ENCODE measurements around the gene COQ6. TPM values are rescaled to one million over a fixed set of nuclear protein-coding genes. Genes with fewer than 3 reads are reported as not detected.
"Not testable (repeated sequence)": the region's sequence is repeated elsewhere in the genome, so short reads cannot be mapped to it uniquely, and the experiment has no call there.

COQ6 gene
- total RNA-seq, result 20.2 and 28.8 TPM in 2 replicates

DNA sequence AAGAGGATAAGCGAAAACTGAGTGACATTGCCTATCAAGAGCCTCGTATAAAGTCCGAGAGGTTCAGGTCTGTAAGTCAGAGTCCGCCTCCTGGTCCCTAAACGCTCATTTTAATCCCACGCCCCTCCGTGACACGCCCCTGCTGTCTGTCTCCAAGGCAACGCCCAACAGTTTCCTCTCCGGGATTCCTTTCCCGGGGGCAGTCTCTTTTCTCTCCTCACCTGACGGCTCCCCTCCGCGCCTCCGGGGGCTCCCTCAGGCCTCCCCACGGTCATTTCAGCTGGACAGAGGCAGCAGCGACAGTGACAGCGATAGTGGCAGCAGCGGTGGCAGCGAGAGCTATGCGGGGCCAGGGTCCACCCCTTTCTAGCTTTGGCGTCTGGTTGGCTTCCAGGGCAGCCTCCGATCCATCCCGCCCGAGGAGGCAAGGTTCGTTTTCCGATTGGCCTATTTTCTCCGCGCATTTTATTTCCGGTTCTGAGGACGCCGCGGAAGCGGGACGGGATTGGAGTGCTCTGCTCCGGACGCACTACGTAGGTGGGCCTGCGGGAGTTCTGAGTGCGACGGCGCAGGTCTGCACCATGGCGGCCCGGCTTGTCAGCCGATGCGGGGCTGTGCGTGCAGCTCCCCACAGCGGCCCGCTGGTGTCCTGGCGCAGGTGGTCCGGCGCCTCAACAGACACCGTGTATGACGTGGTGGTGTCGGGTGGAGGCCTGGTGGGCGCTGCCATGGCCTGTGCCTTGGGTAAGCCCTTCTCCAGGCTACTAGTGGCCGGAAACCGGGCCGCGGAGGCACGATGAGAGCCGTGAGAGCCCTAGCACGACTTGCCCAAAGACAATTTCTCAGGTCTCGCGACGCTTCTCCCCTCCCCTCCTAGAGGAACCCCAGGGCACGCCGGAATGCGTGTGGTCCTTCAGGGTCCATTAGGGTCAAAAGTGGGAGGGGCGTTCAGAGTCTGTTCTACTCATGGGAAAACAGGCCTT, at the start of gene COQ6, which contains the start of gene FAM161B:
TSS of gene COQ6 (plus strand) at position 551 of the 983 bp plus-strand sequence. CDS start at position 582, 31 bp downstream.
TSS of gene FAM161B (minus strand) at position 343 of the 983 bp plus-strand sequence. CDS start at position 275, 68 bp downstream.
- DNase-seq, result peak; percentile 98

- DNase-seq, result no peak
Observed at GRCh38 chr14:73903028-73903427, 47.1 kb upstream of the COQ6 start.

- no peak for DNase-seq
Observed at GRCh38 chr14:73909681-73910080, 40.4 kb upstream of the COQ6 start.

GRCh38 chr14:73913256-73913655, 36.8 kb upstream of the COQ6 start:
- DNase-seq, result no peak

DNA sequence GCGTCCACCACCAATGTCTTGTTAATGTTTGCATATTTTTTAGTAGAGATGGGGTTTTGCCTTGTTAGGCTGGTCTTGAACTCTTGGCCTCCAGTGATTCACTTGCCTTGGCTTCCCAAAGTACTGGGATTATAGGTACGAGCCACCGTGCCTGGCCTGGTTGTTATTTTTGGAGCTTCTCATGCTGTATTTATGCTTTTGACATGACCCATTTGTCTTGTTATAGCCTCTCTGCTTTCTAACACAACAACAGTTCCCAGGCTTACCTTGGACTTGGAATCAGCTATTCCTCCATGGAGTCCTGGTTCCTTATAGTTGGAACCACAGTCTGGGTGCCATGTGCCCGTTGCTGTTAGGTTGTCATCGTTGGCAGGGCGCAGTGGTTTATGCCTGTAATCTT, 33.8 kb upstream of the COQ6 start:
- DNase-seq, result no peak

DNA sequence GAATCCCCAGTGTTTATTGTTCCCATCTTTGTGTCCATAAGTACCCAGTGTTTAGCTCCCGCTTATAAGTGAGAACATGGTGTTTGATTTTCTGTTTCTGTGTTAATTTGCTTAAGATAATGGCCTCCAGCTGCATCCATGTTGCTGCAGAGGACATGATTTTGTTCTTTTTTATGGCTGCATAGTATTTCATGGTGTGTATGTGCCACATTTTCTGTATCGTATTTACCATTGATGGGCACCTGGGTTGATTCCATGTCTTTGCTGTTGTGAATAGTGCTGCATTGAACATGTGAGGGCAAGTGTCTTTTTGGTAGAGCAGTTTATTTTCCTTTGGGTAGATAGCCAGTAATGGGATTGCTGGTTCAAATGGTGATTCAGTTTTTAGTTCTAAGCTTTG, 30.6 kb upstream of the COQ6 start:
- not testable (repeated sequence) for DNase-seq

- no peak for DNase-seq
Observed at GRCh38 chr14:73924337-73924736, 25.8 kb upstream of the COQ6 start.

DNA sequence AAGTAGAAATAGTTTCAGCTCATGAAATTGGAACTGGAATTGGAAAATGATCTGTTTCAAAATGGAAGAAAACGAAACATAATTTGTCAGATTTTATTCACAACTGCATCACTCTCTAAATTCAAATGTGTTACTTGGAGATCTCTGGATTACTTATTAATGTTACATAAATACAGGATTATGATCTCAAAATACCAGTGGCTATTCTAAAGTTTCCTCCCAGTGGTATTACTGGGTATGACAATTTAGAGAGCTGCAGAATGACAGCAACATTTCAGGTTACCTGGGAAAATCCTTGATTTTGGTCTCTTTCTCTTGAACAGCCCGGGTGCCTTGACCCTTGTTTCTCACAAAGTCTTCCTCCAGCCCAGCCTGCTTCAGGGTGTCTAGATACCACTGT, 14.4 kb upstream of the COQ6 start:
- peak; percentile 37 for DNase-seq

GRCh38 chr14:73936548-73936947, 13.6 kb upstream of the COQ6 start:
- DNase-seq, result no peak

DNA sequence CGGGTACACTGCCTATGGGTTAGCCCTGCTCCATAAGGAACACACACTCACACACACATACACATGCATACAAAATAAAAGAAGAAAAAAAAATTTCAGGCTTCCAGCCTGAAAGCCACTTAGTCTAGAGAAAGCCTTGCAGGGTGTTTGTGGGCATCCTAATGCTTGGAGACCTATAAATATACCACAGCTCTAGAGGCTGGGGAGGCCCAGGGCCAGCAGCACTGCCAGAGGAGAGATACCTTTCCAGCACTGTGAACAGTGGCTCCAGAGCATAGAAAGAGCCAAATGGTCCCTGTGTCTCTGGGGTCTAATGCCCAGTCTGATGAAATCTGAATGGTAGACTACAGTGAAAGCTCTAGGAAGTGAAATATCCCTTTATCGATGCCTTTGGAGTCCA, 13.1 kb upstream of the COQ6 start:
- DNase-seq, result no peak

GRCh38 chr14:73942180-73942579, 7.9 kb upstream of the COQ6 start:
- DNase-seq, result no peak

GRCh38 chr14:73943083-73943482, 7.0 kb upstream of the COQ6 start:
- DNase-seq, result no peak

DNA sequence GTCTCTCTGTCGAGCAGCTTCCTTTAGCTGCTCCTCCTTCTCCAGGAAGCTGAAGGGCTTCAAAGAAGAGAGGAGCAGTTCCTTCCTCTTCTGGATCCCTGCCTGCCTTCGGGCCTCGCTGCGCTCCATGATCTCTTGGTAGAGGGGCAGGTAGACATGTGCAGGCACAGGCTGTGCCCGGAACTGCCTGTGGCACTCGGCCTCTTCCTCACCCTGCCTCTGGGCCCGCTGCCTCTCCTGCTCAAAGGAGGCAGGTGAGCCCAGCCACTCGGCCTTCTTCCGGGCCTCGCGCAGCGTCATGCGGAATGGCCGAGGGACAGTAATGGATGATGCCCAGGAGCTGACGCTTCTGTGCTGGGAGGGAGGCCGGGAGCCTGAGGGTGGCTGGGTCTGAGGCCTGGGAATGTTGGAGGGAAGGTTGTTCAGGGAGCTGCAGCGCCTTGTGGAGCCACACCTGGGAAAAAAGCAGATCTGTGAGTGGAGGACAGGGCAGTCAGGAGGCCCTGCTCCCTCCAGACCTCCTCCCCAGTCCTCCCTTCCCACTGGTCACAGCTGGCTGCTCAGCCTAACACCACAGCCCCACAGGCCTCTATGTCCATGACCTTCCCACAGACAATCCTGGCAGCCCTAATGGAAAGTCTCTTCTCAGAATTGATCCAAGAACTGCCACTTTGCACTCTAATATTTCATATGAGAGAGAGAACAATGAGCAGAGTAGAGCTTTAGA, 5.5 kb upstream of the COQ6 start:
- DNase-seq, result no peak

DNA sequence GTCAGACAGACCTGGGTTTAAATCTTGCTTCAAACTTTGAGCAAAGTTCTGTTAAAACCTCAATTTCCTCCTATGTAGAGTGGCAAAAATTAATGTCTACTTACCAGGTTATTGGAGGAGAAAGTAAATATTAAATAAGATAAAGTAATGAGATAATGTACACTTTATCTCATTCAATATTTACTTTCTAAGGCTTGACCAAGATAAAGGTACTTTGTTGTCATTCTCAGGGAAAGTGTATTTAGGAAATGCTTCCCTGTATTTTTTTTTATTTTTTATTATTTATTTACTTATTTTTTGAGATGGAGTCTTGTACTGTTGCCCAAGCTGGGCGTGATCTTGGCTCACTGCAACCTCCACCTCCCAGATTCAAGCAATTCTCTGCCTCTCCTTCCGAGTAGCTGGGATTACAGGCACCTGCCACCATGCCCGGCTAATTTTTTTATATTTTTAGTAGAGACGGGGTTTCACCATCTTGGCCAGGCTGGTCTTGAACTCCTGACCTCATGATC, 4.9 kb upstream of the COQ6 start:
- DNase-seq, result no peak

DNA sequence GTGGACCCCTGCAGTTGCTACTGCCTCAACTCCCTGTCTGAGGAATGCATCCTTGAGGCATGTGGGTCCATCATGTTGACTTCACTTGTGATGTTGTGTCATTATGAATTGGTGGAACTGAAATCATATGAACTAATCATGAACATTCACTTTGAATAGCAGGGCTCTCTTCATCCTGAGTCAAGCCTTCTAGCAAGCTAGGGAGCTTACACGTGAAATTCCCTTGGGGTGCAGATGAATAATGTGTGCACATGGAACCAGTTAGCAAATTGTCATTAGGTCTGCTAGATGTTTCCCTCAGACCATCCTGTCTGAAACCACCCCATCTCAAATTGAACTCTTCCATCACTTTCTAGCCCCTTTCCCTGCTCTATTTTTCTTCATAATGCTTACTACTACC, 3.6 kb downstream of the COQ6 start:
- DNase-seq, result no peak

DNA sequence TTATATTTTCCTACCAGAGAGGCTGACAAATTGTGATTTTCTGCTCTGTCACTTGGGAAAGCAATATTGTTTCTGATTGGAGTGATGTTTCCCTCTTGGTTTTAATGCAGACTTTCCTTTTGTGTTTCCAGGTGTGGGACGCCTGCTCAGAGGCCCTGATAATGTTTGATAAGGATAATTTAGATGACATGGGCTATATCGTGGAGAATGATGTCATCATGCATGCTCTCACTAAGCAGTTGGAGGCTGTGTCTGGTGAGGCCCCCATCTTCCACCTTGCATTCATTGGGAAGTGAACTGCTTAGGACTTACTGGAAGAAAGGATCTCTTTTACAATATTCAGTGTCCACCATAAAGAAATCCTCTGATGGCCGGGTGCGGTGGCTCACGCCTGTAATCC, 5.6 kb downstream of the COQ6 start:
- DNase-seq, result no peak

- no peak for DNase-seq
Observed at GRCh38 chr14:73958591-73958990, 8.5 kb downstream of the COQ6 start.

DNA sequence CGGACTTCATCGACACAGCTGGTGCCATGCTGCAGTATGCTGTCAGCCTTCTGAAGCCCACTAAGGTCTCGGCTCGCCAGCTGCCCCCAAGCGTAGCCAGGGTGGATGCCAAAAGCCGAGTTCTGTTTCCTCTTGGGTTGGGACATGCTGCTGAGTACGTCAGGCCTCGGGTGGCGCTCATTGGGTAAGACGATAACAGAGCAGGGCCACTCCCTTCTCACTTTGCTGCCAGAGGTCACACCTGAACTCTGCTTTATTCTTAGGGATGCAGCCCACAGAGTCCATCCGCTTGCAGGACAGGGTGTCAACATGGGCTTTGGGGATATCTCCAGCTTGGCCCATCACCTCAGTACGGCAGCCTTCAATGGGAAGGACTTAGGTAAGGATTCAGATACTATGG, 11.1 kb downstream of the COQ6 start:
- no peak for DNase-seq

GRCh38 chr14:73965216-73965615, 15.1 kb downstream of the COQ6 start:
- no peak for DNase-seq

DNA sequence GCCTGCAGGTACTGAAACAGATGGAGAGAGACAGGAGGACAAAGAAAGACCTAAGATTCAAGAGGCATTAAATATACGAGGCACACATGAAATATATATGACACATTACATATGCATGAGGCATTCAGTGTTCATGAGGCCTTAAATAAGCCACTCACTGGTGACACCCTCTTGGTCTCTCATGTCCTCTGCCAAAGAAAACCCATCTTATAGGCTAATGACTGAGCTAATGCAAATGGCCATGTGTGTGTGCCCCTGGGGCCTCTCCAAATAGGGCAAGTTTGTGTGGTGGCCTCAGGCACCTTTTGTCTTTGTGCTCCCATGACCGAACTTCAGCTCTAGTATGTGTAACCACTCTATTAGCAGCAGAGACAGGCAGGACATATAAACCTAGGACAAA, 18.8 kb downstream of the COQ6 start:
- no peak for DNase-seq

DNA sequence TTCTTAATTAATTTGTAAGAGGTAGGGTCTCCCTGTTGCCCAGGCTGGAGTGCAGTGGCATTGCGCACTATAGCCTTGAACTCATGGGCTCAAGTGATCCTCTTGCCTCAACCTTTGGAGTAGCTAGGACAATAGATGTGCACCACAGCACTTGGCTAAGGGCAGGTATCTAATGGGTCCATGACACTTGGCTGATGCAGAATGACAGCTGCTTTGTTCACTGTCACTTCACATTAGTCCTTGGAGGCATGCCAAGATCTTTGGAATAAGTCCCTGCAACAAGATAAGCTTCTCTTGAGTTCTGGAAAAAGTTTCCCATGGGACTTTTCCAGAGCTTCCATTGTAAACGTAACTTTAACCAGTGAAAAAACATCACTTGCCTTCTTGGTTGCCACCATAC, 23.4 kb downstream of the COQ6 start:
- DNase-seq, result no peak

DNA sequence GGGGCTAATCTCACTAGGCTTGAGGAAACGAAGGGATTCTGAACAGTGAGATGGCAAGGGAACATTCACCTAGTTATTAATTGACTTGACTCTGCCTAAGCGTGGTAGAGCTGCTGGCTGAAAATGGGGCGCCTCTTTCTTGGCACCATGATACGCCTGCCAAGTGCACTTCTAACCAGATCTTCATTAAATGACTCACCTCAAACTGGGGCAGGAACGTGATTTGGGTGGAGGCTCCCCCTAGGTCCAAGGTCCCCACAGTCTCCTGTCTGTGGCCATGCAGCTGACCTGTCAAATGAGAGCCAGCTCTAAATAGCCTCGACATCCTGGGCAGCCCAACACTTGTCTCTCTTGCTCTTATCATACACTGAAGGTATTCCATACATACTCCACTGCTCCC, 26.0 kb downstream of the COQ6 start:
- DNase-seq, result no peak

- DNase-seq, result no peak
Observed at GRCh38 chr14:73977896-73978295, 27.8 kb downstream of the COQ6 start.
